AG10803 (cell line): ENCODE data around the gene ATP9A.

Experiments
- DNase-seq: peaks from one replicate; pipeline ENCODE4 v3.0.0; 2010; ENCODE audit warnings: low read depth
- H3K4me3 ChIP-seq: 2 replicates; pipeline ENCODE4 v1.5.1; 2011; ENCODE audit warnings: mild to moderate bottlenecking, low read length, control low read depth
- CTCF ChIP-seq: conservative IDR thresholded peaks from 2 replicates; pipeline ENCODE4 v1.5.1; 2011; ENCODE audit warnings: mild to moderate bottlenecking, low read length, control low read depth, inconsistent platforms

The ATP9A gene

DNA sequence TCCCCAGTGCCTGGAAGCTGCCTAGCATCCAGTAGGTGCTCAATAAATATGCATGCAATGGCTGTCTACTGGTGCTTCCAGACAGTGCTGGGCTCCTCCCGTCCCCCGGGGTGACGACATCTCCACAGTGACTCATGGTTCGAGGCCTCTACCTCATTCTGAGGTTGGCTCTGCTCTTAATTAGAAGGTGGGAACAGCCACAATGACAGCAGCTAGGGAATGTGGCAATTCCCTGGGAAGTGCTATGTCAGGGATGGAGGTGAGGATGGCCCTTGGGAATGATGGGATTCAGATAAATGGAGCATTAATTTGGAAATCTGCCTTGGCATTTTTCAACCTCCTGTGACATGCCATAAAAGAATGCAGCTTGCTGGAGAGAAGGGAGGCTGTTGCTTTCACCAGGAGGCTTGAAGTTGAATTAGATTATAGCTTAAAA is 182.2 kb downstream of the ATP9A start:
- DNase-seq, result peak; percentile 99
- no peak for TF ChIP-seq CTCF
- H3K4me3 ChIP-seq, result no peak overlapping the region

DNA sequence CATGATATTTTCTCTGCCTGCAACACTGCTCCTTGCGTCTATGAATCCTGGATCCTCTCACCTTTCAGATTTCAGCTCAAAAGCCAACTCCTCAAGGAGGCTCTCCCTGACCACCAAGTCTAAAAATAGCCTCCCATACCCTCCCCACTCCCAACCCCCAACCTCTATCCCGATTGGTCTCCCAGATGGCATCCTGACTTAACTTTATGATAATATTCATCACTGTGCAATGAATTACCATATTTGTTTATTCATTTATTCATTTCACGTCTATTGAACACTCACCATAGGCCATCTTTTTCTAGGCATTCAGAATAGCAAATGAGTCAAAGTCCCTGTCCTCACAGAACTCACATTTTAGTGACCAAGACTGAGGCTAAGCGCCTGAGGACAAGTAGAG is 183.0 kb downstream of the ATP9A start:
- no peak overlapping the region for H3K4me3 ChIP-seq
- no peak for TF ChIP-seq CTCF
- no peak for DNase-seq

GRCh38 chr20:51584737-51585136 is 183.5 kb downstream of the ATP9A start:
- no peak for TF ChIP-seq CTCF
- no peak for DNase-seq
- no peak overlapping the region for H3K4me3 ChIP-seq

GRCh38 chr20:51584116-51584515 is 184.1 kb downstream of the ATP9A start:
- DNase-seq, result no peak
- no peak for TF ChIP-seq CTCF
- H3K4me3 ChIP-seq, result no peak overlapping the region

DNA sequence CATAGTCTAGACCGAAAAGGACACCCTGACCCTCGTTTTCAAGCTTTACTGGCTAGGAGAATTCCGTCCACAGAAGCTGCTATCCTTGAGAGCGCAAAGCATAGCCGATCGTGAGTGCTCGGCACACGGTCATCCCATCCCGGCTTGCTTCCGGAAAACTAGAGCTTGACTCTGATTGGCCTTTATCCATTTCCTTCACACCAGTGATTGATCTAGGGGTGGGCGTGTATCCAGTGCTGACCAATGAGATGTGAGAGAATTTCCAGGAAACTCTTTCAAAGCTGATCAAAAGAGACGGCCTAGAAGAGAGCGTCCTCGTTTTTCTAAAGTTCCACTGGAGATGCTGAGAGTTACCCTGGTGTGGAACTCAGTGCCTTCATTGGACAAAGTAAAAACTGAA is 184.7 kb downstream of the ATP9A start:
- no peak for DNase-seq
- H3K4me3 ChIP-seq, result no peak overlapping the region
- no peak for TF ChIP-seq CTCF

- TF ChIP-seq CTCF, result no peak
- no peak overlapping the region for H3K4me3 ChIP-seq
- DNase-seq, result no peak
These were observed 185.1 kb downstream of the ATP9A start for GRCh38 chr20:51583073-51583472.

GRCh38 chr20:51581571-51581970 is 186.6 kb downstream of the ATP9A start:
- DNase-seq, result no peak
- no peak for TF ChIP-seq CTCF
- no peak overlapping the region for H3K4me3 ChIP-seq
